ENCODE measurements around the gene FOXI2.

Gene FOXI2

DNA sequence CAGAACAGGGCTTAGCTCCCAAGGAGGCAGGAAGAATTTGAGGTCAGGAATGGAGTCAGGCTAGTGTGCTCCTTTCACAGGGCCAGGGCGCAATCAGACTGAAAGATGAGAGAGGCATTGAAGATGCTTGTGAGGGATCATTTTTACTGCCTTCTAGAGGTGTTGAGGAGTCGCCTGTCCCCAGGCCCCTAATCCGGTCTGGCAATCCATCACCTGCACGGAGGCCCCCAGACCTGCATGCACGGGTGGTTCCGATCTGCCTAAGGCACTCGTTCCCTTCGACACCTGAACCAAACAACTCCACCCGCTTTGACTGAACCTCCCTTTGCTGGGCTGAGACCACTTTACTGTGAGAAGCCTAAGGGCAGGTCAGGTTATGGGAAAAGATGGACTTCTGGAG, 8.0 kb downstream of the FOXI2 start:
- DNase-seq, result no peak

DNA sequence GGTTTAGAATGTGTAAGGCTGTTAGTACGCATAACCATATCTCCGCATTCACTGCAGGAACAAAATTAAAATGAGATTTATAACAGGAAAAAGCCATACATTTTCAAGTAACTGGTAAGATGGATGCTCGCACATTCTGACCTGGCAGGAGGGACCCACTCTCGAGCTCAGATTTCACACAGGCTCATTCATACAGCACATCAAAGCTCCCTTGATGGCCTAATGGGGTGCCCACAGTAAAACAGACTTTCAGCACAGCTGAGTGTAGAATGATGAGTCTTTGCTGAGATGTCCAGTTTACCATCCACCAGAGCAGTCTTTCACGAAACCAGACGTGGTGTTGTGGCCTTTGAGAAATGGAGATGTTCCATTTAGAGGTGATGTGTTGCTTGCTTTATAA, 8.9 kb downstream of the FOXI2 start:
- no peak for DNase-seq

DNA sequence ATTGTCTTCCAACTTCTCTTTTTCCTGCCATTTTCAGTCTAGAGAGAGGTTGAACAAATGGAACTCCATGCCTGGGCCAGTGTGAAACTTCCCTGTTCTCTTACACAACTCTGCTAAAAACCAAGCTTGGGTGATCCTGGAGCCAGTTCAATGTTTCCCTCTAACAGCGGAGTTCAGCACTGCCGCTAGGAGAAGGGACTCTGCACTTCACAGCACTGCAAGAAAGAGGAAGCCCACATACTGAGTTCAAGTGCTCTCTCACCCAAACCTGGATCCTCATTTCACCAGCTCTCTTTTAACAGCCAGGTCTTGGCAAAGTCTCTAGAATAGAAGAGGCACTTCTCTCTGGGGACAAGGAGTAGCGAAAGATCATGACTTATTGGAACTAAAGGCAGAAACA, 18.8 kb downstream of the FOXI2 start:
- DNase-seq, result no peak

DNA sequence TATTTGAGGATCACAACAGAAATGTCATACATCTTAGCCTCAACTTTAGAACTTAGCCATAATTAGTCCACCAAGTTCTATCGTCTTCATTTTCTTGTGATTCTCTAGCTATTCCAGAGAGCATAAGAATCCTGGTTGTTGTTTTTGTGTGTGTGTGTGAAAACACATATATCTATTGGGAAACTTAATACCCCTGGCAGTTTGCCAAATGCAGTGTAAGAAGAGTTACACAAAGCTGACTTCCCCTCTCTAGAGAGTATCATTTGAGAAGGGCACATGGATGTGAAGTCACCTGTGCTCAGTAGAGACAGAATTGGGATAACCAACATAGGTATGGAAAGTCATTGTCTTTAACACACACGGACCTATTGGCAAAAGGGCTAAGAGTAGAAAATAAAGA, 19.3 kb downstream of the FOXI2 start:
- no peak for DNase-seq

DNA sequence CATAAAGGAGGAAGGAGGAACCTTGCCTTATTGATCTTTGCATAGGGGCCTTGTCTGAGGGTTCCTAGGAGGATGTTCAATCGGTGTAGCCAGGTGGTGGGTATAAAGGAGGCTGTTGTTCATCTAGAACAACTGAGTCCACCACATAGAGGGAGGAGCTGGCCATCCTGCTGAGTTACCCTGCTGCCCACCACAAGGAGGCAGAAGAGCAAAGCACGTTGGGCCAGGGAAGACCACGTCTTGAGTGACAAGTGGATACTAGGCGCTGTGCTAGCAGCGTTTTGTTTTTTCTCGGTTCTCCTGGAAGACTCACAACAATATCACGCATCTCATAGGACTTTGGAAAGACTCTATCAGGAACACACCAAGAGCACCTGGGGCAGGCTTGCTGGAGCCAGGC, 20.0 kb downstream of the FOXI2 start:
- DNase-seq, result no peak

DNA sequence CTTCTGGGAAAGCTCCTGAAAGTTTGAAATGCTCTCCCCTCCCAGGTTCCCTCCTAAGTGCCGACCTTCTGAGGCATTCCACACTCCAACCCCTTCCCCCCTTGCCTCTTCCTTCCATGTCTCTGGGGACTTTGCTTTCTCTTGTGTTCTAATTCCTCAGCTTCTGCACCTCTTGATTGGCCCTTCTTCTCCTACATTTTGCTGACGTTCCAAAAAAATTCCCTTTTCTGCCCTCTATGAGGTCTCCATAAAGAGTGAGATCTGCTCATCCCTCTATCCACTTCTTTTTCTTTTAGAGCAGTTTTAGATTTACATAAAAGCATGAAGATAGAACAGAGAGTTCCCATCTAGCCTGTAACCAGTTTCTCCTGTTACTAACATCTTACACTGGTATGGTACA, 22.3 kb downstream of the FOXI2 start:
- DNase-seq, result no peak

DNA sequence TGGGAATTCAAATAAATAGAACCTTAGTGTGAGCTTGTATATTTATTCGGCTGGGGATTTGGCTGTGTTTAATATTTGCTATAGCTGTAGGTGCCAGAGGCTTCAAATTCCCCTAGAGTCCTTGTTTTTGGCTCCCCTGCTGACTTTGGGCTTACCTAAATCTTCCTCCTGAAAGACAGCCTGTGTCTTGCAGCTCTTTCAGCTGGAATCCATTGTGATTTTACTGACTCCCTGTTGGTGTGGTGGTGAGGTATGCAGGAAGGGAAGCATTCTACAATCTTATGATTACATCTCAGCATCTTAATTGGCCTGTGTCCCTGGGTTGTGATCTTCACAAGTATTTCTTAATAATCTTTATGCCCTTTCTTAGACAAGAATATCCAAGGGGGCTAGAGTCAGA, 25.9 kb downstream of the FOXI2 start:
- DNase-seq, result no peak

DNA sequence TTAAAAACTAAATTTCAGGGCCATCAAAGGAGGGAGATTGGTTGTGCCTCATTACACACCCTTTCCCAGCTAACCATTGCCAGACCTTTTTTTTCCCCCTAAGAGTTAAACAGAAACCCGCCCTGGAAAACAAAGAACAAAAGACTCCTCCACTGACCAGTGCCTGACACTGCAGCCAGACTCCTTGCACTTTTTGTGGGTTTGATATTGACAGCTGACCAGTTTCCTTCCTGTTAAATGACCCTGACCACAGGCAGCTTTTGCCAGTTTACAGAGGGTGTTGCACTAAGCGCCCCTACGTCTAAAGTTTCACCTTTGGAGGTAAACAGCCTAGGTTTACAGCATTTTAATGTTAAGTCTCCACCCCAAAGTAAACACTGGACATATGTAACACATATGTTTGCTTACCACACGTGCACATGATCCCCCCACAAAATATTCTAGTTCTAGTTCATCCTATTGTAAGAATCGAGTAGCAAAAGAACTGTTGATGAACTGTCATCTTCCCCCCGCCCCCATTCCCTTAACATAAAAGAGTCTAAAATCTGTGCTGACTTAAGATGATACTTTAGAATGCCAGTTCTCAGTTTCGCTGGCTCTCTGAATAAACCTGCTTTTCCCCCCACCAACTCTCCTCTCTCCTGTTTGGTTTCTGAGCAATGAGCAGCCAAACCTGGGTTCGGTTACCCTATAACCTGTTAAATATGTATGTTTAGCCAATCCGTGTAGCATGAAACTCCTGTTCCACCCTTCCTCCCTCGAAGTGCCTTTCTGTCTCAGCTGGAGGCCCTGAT, 38.0 kb downstream of the FOXI2 start:
- DNase-seq, result no peak

DNA sequence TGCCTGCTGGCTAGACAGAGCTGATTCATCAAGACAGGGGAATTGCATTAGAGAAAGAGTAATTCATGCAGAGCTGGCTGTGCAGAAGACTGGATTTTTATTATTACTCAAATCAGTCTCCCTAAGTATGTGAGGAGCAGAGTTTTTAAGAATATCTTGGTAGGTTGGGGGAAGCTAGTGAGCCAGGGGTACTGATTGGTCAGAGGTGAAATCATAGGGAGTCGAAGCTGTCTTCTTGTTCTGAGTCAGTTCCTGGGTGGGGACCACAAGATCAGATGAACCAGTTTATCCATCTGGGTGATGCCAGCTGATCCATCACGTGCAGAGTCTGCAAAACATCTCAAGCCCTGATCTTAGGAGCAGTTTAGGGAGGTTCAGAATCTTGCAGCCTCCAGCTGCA, 39.8 kb downstream of the FOXI2 start:
- DNase-seq, result no peak

DNA sequence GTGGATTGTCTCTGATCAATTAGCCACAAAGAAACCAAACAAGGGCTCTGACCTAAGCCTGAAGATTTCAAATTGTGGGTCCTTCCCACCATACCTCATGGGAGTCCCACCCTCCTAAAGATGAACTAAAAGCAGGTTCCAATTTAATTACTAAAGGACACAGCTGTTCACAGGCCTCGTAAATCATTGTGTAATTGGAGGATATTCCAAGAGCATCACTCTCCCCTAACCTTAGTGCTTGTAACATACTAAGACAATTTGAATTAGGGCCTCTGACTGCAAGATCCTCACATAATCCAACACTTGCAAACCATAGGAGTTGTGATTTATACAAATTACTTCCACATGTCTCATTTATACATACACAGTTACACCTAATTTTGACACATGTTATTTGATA, 44.4 kb downstream of the FOXI2 start:
- DNase-seq, result no peak

DNA sequence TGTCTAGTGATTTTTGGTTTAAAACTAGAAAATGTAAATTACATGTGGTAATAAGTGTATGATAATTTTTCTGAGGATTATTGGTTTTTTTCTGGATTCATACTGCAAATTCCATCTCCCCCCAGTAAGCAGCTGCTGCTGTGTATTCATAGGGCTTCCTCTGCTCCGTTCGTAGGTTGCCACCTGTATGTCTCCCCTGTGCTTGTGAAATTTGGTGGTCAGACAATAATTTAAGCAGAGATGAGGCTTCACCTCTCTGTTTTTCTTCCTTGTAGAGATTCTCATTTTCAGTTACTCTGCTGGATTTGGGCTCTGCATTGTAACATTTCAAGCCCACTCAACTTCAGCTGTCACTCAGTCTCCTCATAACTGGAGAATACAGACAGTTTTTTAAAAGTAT, 50.9 kb downstream of the FOXI2 start:
- DNase-seq, result no peak

DNA sequence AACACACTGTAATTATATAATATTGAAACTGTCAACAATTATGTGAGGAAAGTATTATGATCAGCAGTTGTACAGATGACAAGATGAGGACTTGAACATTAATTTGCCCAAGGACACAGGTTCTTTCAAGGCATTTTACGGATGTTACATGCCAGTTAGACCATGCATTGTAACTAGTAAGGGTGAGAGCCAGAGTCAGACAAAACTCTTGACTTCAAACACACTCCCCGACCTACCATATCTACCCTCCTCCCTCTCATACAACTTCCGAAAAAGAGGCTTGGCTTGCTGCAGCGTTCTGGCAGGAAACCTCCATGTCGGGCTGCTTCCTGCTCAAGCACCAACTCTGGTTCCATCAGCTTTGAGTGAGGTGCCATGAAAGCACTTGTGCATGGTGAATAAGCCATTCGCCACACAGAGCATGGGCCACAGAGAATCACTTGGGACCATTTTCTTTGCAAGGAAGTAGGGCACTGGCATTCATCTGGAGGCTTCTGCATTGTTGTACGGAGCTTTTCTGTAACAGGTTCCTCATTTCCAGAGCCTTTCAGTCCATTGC, 53.2 kb downstream of the FOXI2 start:
- DNase-seq, result no peak
